Activated CD8-positive, alpha-beta memory T cell treated with anti-CD3 and anti-CD28 coated beads, Interleukin-2, amount 50 U/mL, for 1 hour (primary cell): Measurements from ENCODE around the gene THY1.
"Not testable (repeated sequence)": the region's sequence is repeated elsewhere in the genome, so short reads cannot be mapped to it uniquely, and the experiment has no call there.

ENCODE experiments used
- DNase-seq: peaks from one replicate; pipeline ENCODE4 v3.0.0-alpha.2; 2020; ENCODE audit errors: extremely low read depth

Gene THY1

DNA sequence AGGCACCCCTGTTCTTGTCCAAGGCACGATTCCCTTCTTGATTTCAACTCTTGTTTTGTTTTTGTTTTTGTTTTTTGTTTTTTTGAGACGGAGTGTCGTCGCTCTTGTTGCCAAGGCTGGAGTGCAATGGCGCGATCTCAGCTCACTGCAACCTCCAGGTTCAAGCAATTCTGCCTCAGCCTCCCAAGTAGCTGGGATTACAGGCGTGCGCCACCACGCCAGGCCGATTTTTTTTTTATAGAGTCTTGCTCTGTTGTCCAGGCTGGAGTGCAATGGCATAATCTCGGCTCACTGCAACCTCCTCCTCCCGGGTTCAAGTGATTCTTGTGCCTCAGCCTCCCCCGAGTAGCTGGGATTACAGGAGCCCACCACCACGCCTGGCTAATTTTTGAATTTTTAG, 40.5 kb downstream of the THY1 start:
- DNase-seq, result not testable (repeated sequence)

DNA sequence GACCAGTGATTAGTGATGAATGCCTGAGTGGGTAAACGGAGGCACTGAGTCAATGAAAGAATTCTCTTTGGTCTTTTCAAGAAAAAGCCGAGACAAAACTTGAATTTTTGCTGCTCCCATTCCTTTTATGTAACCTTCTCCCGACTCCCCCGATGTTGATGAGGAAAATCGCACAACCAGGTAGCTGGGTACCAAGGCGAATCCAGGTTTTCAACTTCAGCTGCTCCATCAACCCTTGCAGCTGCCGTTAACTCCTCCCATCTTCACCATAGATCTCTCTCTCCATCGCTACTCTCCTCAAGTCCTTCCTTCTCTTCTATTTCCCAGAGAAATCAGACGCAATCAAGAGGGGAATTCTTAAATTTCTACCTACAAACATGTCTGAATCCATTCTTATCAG, 40.9 kb downstream of the THY1 start:
- no peak for DNase-seq

DNA sequence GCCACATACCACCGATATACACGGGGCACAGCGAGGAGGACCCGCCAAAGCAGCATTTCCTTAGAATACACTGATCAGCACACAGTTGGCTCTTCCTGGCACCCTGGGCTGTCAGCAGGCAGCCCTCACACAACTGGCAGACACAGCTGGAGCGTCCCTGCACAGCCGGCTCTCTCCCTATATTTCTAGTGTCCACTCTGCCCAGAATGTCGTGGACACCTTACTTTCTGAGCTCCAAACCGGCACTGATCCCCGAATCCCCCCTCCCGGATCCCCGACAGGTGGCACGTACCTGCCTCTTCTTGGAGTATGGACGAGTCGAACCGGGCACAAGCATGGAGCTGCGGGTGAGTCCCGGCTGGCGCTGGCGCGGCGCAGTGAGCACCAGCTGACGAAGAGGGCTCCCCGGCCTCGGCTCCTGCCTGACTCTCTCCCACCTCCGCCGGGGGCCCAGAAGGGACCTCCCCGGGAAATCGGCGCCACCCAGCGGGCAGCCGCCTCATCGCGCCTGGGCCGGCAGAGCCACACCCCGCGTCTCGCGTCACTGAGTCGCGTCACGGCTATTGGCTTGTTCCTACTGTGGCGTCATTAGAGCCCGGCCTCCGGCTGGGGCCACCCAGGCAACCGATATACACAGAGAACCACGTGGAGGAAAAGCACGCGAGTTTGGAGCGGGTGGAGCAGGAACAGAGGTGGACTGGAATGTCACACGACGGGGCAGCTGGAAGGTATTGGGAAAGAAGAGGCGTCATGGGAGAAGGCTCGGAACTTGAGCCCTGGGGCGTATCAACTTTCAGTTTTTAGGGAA, 41.6 kb downstream of the THY1 start, which contains the start of gene USP2:
Gene USP2 (minus strand): TSS at position 510 of the 808 bp plus-strand sequence. CDS start 8,210 bp downstream, outside the sequence.
- DNase-seq, result peak; percentile 88

DNA sequence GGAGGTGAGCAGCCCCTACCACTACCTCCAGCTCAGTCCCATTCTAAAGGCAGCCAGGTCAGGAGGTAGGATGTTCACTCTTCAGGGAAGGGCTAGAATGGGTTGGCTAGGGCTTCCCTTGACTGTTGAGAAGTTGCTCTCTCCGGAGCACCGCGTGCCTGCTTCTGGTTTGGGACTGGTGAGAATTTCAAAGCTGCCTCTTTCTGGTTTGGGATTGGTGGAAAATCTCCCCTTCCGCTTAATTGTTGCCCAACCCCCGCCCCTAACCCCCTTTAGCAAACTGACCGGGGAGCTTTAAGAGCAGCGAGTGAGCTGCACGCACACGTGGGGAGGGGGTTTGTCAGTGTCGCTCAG, 42.2 kb downstream of the THY1 start:
- no peak for DNase-seq

DNA sequence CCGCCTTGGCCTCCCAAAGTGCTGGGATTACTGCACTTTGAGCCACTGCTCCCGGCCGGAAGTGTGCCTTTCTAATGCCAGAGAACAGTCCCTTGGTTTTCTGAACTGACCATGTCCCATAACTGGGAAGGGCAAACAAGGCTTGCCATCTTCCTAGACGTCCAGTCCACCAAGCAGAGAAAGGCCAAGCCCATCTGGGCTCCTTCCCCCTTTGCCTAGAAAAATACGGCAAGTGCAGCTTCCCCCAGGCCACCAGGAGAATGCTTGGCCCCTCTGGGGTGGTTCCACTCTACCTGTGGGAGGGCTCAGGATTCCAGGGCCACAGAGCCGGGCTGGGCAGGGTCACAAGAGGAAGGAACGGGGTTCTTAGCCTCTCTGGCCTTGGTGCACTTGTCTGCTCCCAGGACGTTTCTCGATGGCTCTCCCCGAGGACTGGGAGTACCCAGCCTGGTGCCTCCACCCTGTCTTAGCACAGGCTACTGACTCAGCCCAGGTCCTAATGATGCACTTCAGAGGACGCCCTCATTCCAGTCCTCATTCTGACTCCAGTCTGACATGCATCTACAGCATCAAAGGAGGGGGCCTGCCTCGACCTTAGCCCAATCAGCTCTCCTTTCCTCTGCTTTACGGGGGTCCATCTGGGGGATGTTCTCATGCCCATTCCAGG, 42.7 kb downstream of the THY1 start:
- DNase-seq, result no peak

DNA sequence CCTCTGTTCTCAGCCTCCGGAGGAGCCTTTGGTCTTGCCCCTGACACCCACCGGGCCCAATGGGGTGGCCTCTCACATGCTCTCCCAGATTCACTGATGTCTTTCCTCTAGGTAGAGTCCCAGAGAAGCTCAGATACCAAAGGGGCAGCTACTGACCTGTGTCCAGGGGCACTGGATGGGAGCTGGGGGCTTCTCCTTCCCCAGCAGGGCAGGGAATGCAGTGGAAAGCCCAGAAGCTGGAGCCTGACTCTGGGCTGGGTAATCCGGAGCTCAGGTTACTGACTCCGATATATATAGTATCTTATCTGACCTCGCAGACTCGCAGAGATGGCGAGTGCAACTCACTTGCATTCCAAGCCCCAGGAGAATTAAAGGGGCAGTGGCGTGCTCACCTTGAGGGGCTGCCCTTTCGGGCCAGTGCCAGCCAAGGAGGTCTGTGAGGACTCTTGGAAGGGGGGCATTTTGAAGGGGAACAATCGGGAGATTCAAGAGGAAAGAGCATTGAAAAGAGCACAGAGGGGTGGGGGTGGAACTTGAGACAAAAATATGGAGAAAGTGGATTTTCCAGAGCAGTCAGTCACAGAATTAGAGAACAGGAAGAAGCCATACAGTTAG, 44.0 kb downstream of the THY1 start:
- no peak for DNase-seq

DNA sequence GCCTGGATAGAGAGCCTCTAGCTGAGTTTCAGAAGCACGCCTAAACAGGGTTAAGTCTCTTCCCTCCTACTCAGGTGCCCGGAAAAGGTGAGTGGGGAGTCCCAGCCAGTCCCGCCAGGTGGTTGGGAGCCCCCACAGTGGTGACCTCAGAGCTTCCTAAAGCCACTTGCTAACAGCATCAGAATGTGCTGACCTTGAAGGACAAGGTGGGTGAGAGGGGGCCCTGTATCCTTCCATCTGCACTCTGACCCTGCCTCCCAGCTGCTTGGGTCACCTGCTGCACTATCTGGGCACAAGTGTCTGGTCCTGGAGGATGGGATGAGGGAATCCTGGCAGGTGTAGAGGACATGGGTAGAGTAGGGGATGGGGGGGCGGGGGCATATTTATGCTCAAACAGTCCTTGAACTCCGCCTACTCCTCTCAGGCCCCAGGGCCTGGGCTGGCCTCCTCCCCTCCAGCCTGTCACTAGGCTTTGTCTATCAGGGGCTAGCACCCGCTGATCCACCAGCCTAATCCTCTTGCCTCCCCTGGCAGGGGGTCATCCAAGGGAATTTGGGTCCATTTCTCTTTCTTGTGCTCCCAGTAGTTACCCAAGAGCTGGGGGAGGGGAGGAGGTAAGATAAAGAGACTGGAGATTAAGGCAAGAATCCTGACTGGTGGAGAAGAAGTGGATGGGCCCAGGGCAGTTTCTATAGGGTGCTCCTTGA, 44.9 kb downstream of the THY1 start:
- no peak for DNase-seq

DNA sequence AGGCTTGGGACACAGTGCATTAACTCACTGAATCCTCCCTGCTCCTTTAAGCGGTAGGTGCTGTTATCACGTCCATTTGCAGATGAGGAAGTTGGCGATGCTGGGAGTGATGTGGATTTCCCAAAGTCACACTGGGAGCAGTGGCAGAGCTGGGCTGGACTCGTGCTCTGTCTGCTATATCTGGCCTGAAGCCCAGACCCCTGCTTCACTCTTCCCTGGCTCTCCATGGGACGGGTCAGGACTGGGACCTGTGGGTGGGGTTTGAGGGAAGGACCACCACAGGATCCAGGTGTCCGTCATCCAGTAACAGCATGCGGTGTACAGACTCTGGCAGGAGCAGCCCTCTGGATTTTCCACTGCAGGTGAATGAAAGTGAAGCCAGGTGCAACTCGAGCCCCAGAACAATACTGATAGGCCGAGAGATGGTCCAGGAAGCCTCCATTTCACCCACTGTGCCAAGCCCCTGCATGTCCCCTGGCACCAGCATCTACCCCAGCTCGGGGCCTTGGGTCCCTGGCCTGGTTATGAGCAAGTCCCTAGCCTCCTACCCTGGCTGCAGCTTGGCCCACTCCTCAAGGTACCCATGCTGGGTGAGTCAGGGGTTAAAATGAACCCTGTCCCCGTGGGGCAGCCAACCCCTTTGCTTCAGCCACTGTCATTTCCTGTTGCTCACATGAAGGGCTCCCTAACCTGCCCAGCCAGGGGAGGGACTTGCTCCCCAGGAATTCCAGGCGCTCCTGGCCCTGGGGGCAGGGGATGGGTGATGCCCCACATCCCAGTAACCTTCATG, 45.7 kb downstream of the THY1 start:
- no peak for DNase-seq

DNA sequence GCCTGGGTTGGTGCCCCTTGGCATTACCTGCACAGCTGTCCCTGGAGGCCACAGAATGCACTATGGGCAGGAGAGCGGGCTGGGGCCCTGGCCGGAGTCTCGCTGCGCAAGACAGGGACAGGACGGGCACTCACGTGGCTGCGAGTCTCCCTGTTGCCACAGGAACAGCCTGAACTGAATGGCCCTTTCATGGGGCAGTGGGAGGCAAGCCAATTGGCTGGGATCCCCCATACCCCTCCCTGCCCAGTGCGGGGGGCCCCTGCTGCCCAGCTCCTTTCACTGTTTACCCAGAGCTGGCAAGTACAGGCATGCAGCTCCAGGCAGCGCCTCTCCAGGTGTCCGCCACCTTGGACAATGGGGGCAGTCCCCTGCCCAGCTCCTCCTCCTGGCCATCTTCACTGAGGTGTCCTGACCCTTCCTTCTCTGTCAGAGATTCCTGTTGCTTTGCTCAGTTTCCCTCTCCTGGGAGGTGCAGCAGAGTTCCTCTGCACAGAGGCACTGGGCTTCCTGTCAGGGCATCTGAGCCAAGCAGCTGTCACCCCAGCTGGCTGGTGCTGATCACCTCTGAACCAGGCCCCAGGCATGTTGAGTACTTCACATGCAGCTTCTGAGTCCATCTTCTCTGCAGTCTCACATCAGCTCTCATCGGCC, 46.6 kb downstream of the THY1 start:
- DNase-seq, result no peak

DNA sequence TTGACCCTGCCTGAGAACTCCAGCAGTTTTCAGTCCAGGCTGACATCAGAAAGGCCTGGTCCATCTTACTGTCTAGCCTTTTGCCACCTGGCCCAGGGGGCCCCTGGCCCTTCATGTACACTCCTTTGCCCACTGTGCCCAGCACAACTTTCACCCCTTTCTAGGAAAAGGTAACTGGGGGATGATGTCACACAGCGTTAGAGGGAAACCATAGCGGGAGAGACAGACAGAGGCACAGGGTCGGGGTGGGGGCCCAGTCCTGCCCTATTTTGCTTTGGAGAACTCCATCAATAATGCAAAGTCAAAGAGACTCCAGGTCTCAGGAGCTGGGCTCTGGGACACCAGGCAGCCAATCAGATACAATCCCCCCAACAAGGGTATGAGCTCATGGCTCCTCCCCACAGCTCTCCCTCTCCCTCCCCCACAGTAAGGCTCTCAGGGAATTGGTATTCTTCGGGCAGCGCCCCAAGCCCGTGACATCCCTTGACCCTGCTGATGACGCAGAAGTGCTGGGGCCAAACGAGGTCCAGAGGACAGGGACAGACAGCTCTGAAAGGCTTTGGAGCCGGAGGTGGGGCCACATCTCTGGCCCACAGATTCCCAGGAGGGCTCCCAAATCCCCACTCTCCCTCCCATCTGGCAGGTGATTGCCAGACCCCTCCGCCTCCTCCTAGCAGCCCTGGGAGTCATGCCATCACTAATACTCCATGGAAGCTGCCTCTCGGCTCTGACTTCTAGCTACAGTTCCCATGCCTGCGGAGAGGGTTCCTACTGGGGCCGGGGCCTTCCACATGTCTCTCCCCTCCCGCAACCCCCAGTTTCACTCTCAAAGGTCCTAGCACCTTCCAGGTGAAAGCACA, 47.4 kb downstream of the THY1 start:
- DNase-seq, result no peak

DNA sequence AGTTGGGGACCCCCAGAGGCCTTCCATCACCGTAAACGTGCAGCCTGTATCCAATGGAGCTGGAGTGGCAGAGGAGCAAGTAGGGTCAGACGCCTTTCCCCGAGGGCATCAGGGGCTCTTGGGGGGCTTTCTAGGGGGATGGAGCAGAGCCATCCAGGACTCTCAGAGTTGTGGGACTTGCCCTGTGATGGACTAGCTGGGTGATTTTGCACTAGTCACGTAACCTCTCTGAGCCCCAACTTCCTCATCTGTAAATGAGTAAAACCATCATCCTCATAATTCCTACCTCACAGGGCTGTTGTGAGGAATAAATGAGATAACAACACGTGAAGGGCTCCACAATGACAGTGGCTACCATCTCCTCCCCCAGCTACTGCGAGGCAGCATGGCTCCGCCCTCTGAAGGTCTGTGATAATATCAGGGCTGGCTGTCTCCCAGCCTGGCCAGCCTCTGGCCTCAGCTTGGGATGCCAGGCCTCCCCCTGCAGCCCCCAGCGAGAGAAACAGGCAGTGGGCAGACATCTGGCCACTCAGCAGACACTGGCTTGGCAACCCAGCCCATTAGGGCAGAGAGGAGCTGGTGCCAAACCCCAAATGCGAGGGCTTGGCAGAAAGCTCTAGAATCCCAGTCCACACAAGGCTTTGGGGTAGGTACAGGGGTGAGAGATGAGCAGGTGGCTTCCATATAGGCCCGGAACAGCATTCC, 48.2 kb downstream of the THY1 start:
- no peak for DNase-seq

DNA sequence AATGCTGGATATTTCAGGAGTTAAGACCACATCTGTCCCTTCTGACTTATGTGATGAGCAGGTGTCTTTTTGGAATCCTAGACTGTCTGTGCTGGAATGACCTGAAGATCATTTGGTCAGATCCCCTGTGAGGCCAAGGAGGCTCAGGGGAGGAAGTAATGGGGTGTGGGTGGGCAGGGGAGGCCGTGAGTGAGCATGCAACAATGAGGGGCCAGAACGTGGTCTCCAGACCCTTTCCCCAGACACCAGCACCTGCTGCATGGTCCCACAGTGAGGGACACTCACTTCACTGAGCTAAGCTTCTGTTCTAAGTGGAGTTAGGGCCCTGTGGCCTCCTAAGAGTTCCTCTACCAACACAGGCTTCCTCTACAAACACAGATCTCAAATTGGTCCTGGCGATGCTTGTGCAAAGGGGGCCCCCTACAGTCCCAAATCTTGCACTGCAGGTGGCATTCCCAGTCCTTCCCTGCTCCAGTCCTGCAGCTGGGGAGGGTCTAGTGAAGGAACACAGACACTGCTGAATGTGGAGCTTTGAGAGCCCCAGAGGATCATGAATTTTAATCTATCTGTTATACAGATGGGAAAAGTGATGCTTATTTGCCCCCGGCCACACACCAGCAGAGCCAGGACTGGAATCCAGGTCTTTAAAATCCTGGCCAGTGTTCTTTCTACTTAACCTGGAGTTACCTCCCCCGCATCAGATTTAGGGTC, 48.9 kb downstream of the THY1 start:
- no peak for DNase-seq

DNA sequence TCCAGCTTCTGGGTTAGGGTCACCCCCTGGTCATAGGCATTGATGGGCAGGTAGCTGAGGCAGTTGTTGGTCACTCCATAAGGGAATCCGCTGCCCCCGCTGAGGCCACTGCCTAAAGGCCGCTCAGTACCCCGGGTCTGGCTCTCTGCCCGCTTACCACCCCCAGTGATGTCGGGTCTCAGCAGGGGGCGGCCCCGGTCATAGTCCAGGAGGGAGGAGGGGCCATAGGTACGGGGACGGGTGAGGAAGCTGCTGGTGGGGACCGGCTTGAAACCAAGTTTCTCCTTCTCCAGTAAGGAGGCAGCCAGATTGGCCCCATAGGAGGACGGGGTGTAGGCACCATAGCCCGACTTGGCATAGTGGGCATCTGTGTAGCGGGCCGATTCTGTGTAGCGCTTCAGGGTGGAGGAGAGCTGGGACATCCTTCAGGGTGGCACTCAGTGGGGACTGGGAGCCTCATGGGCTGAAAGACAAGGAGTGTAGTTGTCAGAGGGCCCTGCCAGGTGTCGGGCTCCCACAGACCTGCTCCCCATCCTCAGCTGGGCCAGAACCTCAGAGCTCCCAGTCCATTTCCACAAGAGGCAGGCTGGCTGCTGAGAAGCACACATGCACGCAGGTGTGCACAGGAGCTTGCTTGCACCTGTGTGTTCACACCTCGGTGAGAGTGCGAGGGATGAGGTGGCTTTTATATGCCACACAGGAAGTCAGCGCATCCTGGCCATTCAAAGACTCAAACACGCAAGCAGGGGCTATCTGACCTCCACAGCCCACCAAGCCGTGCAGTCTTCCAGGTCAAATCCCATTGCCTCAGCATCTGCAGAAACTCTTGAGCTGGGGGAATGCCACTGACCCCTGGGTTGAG, 49.7 kb downstream of the THY1 start:
- no peak for DNase-seq

DNA sequence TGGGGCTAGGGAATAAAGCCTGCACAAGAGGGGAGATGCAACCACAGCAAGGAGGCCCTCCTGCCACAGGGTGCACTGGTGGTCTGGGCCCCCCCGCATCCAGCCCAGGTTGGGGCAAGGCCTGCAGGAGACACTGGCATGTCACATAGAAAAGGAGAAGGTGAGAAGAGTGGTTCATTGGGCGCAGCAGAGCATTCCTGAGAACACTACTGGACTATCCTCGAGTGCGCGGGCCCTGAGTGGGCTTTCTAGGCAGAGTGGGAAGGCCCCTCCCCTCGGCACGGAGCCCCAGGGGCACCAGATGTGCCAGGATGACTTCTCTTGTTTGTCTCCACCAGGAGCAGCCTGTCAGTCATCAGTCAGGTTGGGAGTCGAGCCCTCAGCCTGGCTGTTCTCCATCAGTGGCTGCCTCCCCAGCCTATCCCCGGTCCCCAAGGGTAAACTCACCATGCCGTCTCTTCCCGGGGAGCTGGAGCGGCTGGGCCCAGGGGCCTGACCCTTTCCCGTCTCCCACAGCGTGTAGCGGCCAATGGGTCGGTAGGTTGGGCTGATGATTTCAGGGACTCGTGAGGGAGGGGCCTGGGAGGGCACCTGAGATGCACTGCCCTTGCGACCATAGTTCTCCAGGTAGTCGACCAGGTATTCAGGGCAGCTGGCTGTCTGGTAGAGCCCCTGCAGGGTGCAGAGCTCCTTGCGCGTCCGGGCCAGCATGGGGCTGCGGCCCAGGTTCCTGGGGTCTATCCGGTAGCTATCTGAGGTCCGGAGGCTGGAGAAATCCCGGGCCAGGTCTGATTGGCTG, 50.5 kb downstream of the THY1 start:
- no peak for DNase-seq

DNA sequence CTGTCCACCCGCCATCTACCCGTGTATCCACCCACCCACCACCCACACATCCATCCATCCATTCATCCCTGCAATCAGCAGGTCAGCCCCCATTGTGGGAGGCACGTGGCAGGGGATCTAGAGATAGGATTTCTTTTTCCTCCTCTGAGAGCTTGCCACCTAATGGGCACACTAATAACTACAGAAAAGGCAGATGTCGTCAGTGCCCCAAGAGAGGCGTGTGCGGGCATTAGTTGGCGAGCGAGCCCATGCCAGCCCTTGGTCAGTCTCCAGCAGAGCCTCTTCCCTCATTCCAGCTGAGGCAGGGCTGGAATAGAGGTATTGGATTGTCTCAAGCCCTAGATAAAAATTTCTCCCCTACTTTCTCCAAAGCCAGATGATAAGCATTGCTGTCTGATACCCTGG, 51.2 kb downstream of the THY1 start:
- no peak for DNase-seq

DNA sequence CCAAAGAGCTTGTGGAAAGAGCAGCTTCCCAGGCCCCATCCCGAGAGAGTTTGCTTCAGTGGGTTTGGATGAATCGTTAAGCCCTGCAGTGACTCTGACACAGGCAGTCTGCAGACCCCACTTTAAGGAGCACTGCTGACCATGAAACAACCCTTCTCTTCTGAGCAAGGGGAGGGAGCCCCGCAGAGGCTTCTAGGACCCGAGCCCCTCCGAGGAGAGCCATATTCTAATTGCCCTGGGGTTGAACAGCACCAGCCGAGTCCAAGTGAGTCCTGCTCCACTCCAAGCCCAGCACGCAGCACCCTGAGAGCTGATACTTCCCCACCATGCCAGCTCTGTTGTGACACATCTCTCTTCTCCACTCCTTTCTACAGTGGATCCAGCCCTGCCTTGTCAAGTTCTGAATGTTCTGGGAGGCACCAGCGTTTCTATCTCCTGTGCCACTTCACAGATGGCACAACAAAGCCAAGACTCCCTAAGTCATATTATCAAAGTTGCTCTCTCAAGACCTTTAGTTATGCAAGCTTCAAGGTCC, 51.8 kb downstream of the THY1 start:
- DNase-seq, result no peak
